Epidermal melanocyte (primary cell): Measurements from ENCODE around the gene SSH3.

ENCODE experiments used
- DNase-seq: peaks from one replicate; pipeline ENCODE4 v3.0.0; 2011; ENCODE audit warnings: low spot score; ENCODE audit not compliant: insufficient read length

SSH3 gene

DNA sequence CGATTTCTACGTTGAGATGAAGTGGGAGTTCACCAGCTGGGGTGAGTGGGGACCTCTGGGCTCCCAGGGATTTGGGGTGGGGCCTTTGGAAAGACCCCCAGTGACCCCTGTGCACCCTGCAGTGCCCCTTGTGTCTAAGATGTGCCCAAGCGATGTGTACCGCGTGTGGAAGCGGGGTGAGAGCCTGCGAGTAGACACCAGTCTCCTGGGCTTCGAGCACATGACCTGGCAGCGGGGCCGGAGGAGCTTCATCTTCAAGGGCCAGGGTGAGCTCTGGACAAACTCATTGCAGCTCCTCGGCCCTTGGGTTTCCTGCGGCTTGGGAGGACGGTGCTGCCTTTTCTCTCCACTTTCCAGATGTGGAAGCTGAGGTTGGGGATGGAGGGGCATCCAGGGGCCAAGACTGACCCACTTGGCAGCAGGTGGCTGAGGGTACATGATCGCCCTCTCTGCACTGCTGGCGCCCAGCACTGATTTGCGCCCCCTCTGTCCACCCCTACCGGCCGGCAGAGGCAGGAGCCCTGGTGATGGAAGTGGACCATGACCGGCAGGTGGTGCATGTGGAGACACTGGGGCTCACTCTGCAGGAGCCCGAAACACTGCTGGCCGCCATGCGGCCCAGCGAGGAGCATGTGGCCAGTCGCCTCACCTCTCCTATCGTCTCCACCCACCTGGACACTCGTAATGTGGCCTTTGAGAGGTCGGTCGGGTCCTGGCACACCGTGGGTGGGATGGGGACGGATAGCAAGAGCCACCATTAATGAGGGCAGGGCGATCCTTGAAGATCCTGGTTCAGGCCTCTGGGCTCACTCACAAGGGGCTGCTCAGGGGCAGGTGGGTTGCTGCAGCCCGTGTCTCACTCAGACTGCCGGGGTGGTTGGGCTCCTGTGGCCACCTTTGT lies 11.6 kb upstream of the SSH3 start:
- no peak for DNase-seq

DNA sequence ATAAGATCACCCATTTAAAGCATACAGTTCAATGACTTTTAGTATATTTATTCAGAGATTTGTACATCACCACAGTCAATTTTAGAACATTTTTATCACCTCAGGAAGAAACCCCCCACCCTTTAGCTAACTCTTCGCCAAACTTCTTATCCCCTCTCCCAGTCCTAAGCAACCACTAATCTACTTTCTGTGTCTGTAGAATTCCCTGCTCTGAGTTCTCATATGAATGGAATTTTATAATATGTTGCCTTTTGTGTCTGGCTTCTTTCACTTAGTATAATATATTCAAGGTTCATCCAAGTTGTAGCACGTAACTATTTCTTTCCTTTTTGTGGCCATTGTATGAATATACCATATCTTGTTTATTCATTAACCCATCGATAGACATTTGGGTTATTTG lies 10.7 kb upstream of the SSH3 start:
- DNase-seq: no peak

DNA sequence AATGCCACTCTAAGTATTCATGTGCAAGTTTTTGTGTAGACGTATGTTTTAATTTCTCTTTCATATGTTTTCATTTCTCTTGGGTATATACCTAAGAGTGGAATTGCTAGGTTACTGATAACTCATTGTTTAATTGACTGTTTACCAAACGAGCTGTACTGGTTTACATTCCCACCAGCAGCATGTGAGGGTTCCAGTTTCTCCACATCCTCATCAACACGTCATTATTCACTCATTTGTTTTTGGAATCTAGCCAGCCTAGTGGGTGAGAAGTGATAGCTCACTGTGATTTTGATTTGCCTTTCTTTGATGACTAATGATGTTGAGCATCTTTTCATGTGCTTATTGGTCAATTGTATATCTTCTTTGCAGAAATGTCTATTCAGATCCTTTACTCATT lies 10.2 kb upstream of the SSH3 start:
- DNase-seq: no peak

GRCh38 chr11:67295846-67296245 lies 7.5 kb upstream of the SSH3 start:
- DNase-seq: no peak

DNA sequence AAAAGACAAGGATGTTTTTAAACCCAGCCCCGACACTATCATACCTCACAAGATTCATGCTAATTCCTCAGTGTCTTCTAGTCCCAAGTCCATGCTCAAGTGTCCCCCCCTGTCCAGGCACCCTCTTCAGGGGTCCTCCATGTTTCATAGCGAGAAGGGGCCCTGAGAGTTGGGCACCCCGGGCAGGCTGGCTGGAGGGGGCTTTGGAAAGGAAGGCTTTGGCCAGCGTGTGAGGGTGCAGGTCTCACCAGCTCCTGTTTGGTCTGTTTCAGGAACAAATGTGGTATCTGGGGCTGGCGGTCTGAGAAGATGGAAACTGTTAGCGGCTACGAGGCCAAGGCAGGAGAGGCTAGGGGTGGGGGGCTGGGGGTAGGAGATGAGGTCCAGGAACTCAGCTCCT lies 4.5 kb upstream of the SSH3 start:
- DNase-seq: no peak

DNA sequence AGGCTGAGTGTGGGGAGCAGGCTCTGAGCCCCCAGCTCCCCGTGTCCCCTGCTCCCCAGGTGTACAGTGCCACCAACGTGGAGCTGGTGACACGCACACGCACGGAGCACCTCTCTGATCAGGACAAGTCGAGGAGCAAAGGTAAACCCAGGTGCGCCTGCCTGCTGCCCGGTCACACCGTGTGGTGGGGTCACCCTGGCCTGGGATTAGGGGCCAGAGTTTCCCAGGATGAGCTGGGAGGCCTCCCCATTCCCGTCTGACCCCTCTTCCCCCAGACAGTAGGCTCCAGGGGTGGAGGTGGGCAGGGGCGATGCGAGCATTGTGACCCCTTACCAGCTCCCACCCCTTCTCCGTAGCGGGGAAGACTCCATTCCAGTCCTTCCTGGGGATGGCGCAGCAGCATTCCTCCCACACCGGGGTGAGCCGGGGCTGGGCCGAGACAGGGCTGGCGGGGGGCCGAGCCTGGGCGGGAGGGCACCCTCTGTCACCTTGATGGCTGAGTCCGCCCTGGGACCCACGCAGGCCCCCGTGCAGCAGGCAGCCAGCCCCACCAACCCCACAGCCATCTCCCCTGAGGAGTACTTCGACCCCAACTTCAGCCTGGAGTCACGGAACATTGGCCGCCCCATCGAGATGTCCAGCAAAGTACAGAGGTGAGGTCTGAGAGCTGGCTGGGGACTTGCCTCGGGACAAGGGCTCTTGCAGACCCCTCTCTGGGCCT lies 3.7 kb upstream of the SSH3 start:
- no peak for DNase-seq

GRCh38 chr11:67300256-67300755 lies 3.0 kb upstream of the SSH3 start:
- no peak for DNase-seq

DNA sequence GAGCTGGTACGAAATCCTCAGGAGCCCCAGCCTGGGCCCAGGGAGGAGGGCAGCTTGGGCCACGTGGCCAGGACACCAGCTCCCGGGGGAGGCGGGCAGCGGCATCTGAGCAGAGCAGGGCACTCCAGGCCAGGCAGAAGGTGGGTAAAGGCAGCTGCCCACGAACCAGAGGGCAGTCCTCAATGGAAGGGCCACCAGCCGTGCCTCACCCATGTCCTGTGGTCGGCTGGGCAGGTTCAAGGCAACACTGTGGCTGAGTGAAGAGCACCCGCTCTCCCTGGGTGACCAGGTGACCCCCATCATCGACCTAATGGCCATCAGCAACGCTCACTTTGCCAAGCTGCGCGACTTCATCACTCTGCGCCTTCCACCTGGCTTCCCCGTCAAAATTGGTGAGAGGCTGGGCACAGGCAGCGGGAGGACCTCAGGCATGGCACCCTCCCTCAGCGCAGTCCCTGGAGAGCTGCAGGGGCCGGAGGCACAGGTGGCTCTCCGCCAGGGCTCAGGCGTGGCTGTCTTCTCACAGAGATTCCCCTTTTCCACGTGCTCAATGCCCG lies 2.5 kb upstream of the SSH3 start:
- DNase-seq: no peak

DNA sequence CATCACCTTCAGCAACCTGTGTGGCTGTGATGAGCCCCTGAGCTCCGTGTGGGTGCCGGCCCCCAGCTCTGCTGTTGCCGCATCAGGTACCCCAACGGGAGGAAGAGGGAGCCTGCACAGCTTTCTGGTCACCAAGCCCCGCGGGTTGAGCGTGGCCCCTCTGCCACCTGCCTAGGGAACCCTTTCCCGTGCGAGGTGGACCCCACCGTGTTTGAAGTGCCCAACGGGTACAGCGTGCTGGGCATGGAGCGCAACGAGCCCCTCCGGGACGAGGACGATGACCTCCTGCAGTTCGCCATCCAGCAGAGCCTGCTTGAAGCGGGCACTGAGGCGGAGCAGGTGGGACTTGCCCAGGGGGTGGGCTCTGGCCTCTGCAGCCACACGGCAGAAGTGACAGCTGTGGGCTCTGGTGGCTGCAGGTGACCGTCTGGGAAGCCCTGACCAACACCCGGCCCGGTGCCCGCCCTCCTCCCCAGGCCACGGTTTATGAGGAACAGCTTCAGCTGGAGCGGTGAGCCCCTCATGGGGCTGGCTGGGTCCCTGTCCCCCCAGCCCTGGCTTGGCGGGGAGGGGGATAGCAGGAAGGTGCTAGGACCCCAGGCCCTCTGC lies 1.9 kb upstream of the SSH3 start:
- DNase-seq: no peak

DNA sequence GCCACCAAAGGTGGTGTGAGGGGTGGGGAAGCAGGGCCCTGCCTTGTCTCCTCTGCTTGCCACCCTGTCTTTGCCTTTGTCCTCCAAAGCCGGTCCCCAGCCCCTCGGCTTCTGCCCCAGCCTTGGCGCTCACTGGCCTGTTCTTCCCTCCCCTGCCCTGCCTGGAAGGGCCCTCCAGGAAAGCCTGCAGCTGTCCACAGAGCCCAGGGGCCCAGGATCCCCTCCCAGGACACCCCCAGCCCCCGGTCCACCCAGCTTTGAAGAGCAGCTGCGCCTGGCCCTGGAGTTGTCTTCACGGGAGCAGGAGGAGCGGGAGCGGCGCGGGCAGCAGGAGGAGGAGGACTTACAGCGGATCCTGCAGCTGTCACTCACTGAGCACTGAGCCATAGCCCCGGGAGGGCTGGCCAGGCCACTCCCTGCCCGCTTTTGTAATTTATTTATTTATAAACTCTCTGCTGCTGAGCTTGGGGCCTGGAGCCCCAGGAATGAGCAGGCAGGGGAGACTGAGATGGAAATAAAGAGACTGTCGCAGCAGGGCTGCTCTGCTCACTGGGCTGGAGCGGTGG lies 1.3 kb upstream of the SSH3 start:
- no peak for DNase-seq

DNA sequence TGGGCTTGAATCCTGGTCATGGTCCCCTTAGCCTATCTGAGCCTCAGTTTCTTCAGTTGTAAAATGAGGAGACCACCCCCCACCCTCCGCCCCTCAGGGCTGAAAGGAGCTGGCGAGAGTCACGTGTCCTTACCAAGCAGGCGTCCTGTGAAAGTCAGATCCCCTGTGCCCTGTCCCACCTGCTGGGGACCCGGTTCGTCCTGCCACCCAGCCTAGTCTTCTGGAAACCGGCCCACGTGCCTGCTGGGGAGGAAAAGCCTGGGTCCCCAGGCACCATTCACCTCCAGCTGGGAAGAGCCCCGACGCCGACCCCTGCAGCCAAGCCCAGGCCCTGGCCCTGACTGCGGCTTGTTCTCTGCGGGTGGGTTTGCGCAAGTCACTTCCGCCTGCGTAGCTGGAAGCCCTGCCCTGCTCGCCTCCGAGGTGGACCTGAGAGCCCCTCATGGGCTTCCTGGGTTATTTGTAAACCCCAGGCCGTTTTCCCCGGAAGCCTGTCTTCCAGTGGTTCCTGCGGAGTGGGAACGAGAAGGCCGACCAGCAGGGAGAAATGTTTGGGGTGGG lies 679 bp upstream of the SSH3 start:
- no peak for DNase-seq

DNA sequence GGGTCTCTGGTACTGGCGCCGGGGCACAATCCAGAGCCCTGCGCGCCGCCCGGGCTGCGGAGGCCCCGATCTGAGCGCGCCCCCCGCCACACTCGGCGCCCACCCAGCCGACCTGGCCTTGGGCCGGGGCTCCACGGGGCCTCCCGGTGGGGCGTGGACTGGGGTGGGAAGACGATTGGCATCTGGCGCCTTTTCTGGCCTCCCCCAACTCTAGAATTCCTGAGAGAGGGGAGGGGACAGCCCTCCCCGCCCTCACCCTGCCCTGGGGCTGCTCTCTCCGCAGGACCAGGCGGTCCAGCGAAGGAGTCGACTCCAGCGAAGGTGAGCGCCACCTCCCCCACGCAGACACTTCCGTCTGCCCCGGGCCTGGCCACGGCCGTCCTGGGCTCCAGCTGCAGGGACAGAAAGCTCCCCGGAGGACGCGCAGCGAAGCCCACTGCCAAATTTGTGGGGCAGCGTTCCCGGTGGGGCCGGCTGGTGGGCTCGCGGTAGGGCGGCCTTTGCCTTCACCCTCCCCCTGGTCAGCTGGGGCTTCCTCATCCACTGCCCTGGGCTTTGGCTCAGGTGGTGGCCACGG lies 593 bp downstream of the SSH3 start:
- DNase-seq: no peak

- no peak for DNase-seq
These were observed 1.3 kb downstream of the SSH3 start for GRCh38 chr11:67304511-67305113.

- no peak for DNase-seq
These were observed 3.6 kb downstream of the SSH3 start for GRCh38 chr11:67306769-67307544.

DNA sequence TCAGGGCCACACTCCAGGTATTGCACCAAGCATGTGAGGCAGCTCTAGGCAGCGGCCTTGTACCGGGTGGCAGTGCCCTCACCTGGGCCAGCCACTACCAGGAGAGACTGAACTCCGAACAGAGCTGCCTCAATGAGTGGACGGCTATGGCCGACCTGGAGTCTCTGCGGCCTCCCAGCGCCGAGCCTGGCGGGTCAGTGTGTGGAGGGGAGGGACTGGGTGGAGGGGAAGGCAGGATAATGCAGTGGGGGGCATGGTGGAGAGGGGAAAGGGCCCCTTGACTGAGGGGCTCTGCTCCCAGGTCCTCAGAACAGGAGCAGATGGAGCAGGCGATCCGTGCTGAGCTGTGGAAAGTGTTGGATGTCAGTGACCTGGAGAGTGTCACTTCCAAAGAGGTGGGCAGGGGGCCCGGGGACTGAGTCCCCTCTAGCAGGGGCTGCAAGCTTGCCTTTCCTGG lies 4.2 kb downstream of the SSH3 start:
- DNase-seq: no peak

- no peak for DNase-seq
These were observed 4.9 kb downstream of the SSH3 start for GRCh38 chr11:67308031-67308866.

- DNase-seq: no peak
These were observed 5.8 kb downstream of the SSH3 start for GRCh38 chr11:67309166-67309565.

GRCh38 chr11:67309661-67310061 lies 6.3 kb downstream of the SSH3 start:
- DNase-seq: no peak
